Esophagus muscularis mucosa (tissue), 4 donors: Measurements from ENCODE around the gene TM4SF5. TPM values are rescaled to one million over a fixed set of nuclear protein-coding genes. Genes with fewer than 3 reads are reported as not detected.
A peak's percentile ranks its signal among the peaks of the same experiment; 100 is the strongest.

Experiments used
- DNase-seq: peaks from one replicate; pipeline ENCODE4 v3.0.0-alpha.2; 2017; ENCODE audit errors: extremely low spot score
- H3K27ac ChIP-seq, 4 donors: fragments of 200-600 bp; sonication (generic); replicated peaks in 1 of 4; 1 replicate in 3 of 4; 2 replicates in 1 of 4; pipeline ENCODE4 v1.5.1; 2016 to 2019; ENCODE audit warnings: mild to moderate bottlenecking in 1 of 4
- H3K27me3 ChIP-seq, 4 donors: fragments of 200-600 bp; sonication (generic); one replicate each; pipeline versions ENCODE4 v1.5.1 to v1.6.0; 2016 to 2019
- H3K36me3 ChIP-seq, 4 donors: fragments of 200-600 bp; sonication (generic); one replicate each; pipeline ENCODE4 v1.5.1; 2016 to 2019
- H3K4me1 ChIP-seq, 4 donors: fragments of 200-600 bp; sonication (generic); one replicate each; pipeline ENCODE4 v1.5.1; 2016 to 2019
- H3K4me3 ChIP-seq, 4 donors: fragments of 200-600 bp; sonication (generic); 1 replicate in 2 of 4; 2 replicates in 2 of 4; pipeline ENCODE4 v1.5.1; 2016 to 2019; ENCODE audit warnings: mild to moderate bottlenecking in 4 of 4, moderate library complexity in 1 of 4
- H3K9me3 ChIP-seq, 4 donors: fragments of 200-600 bp; sonication (generic); 1 replicate in 3 of 4; 2 replicates in 1 of 4; pipeline ENCODE4 v1.5.1; 2016 to 2019
- EP300 ChIP-seq: sonication (generic); formaldehyde crosslinking; IDR thresholded peaks from one replicate; pipeline ENCODE4 v1.6.1; 2017; ENCODE audit warnings: antibody characterized with exemption
- POLR2A ChIP-seq: fragments of 450-650 bp; IDR thresholded peaks from one replicate; pipeline ENCODE4 v1.6.1; 2017; ENCODE audit warnings: antibody characterized with exemption, moderate library complexity, mild to moderate bottlenecking, low read depth
- POLR2AphosphoS5 ChIP-seq, 2 donors: sonication (generic); formaldehyde crosslinking; IDR thresholded peaks; one replicate each; pipeline ENCODE4 v1.6.1; 2017; ENCODE audit warnings: antibody characterized with exemption in 2 of 2
- WGBS: methylation state at CpG from one replicate; pipeline ENCODE4 v1.1.5; 2018; 5-methylcytosine and 5-hydroxymethylcytosine counted together
- intact Hi-C: fragments of 100-400 bp; cut with DNase I; formaldehyde crosslinking; loops from one replicate; pipeline ENCODE4 v1.15.1; 2023
- total RNA-seq, 4 donors: library from RNA; depleted of rRNA; stranded (reverse); fragments of >200 nt; gene quantifications; one replicate each; pipeline versions ENCODE4 v1.1.0 to v1.2.1, GENCODE V29; 2016
- TF ChIP-seq, protein P1 (sequence below), 3 experiments: fragments of 200-600 bp in 2 of 3; fragments of 450-650 bp in 1 of 3; sonication (generic) in 2 of 3; IDR thresholded peaks; one replicate each; pipeline ENCODE4 v1.5.1; 2017 to 2019; ENCODE audit warnings: antibody characterized with exemption in 3 of 3, mild to moderate bottlenecking in 2 of 3, moderate library complexity in 1 of 3

The TM4SF5 gene
- total RNA-seq, 4 donors from 2014 or later: not detected

- H3K9me3 ChIP-seq: no peaks in the 10 kb centered on the region
- peaks cover 10 to 21% (median 19%) of the 10 kb centered on the region in 4 donors for H3K4me1 ChIP-seq
- peaks cover 0 to 2% (median 0%) of the 10 kb centered on the region in 4 donors for H3K36me3 ChIP-seq
- peak overlapping the region; percentile 70 to 75 (median 74) for H3K27ac ChIP-seq
- intact Hi-C loops: no loop called here
- 30% methylated on average over 24 of the region's 41 CpGs for WGBS
- peaks cover 0 to 2% (median 0%) of the 10 kb centered on the region in 4 donors for H3K27me3 ChIP-seq
- H3K4me3 ChIP-seq: peak overlapping the region; percentile 74 to 91 (median 88)
- TF ChIP-seq POLR2A (no peak), POLR2AphosphoS5 (IDR thresholded peaks at IDR 0.05) (no peak), EP300 (no peak)
- TF ChIP-seq, protein P1, sequence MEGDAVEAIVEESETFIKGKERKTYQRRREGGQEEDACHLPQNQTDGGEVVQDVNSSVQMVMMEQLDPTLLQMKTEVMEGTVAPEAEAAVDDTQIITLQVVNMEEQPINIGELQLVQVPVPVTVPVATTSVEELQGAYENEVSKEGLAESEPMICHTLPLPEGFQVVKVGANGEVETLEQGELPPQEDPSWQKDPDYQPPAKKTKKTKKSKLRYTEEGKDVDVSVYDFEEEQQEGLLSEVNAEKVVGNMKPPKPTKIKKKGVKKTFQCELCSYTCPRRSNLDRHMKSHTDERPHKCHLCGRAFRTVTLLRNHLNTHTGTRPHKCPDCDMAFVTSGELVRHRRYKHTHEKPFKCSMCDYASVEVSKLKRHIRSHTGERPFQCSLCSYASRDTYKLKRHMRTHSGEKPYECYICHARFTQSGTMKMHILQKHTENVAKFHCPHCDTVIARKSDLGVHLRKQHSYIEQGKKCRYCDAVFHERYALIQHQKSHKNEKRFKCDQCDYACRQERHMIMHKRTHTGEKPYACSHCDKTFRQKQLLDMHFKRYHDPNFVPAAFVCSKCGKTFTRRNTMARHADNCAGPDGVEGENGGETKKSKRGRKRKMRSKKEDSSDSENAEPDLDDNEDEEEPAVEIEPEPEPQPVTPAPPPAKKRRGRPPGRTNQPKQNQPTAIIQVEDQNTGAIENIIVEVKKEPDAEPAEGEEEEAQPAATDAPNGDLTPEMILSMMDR (IDR thresholded peaks at IDR 0.05): no peak
- DNase-seq: no peak
Measured at GRCh38 chr17:4738136-4739121, 33.3 kb upstream of the TM4SF5 start.

GRCh38 chr17:4739122-4740024, 32.3 kb upstream of the TM4SF5 start, which contains the start of the genes CXCL16 and ZMYND15:
TSS of gene CXCL16 (minus strand) at chr17:4739928. CDS start at chr17:4739339, 589 bp downstream.
TSS of gene ZMYND15 (plus strand) at chr17:4739833. CDS start at chr17:4740549, 716 bp downstream.
- intact Hi-C loops: no loop called here
- Histone ChIP-seq H3K27me3 (peaks cover 0 to 12% (median 2%) of the 10 kb centered on the region in 4 donors), H3K4me3 (peak within 1 kb of the TSS; percentile 74 to 91 (median 88)), H3K4me1 (peaks cover 10 to 19% (median 18%) of the 10 kb centered on the region in 4 donors), H3K27ac (peak within 1 kb of the TSS; percentile 70 to 75 (median 74)), H3K36me3 (no peaks in the 10 kb centered on the region), H3K9me3 (no peaks in the 10 kb centered on the region)
- TF ChIP-seq, protein P1 (IDR thresholded peaks at IDR 0.05): no peak
- peak in 1 of 2 donors; percentile 31 for TF ChIP-seq POLR2AphosphoS5 (IDR thresholded peaks at IDR 0.05)
- DNase-seq: no peak
- WGBS: 0% methylated on average over 44 of the region's 100 CpGs

DNA sequence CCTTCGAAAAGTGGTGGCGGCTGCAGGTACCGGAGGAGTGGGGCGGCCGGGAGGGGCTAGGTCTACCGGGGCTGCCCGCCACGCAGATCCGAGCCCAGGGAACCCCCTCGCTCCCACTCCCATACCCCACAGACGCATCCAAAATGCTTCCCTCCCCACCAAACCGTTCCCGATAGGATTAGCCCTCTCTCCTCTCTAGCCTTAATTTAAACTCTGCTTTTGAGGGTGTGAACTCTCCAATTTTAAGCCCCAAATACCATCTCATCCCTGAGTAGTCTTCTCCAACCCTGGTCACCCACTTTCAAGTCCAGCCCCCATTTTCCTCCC, 31.7 kb upstream of the TM4SF5 start:
- H3K9me3 ChIP-seq: no peaks in the 10 kb centered on the region
- intact Hi-C loops: no loop called here
- H3K27ac ChIP-seq: peak overlapping the region in 3 of 4 donors; percentile 74 to 75 (median 75)
- peak overlapping the region; percentile 74 to 91 (median 88) for H3K4me3 ChIP-seq
- peaks cover 0 to 18% (median 8%) of the 10 kb centered on the region in 4 donors for H3K27me3 ChIP-seq
- TF ChIP-seq, protein P1 (IDR thresholded peaks at IDR 0.05): no peak
- TF ChIP-seq POLR2AphosphoS5 (IDR thresholded peaks at IDR 0.05) (no peak), EP300 (no peak), POLR2A (no peak)
- H3K36me3 ChIP-seq: no peaks in the 10 kb centered on the region
- H3K4me1 ChIP-seq: peaks cover 10 to 22% (median 21%) of the 10 kb centered on the region in 4 donors
- 18% methylated on average over 12 of the region's 13 CpGs for WGBS
- DNase-seq: no peak

GRCh38 chr17:4740584-4740983, 31.1 kb upstream of the TM4SF5 start:
- peaks cover 10 to 28% (median 27%) of the 10 kb centered on the region in 4 donors for H3K4me1 ChIP-seq
- intact Hi-C loops: no loop called here
- WGBS: 96% methylated on average over 8 of the region's 8 CpGs
- no peaks in the 10 kb centered on the region for H3K36me3 ChIP-seq
- H3K27me3 ChIP-seq: peaks cover 0 to 24% (median 13%) of the 10 kb centered on the region in 4 donors
- DNase-seq: no peak
- TF ChIP-seq EP300 (no peak), POLR2A (no peak), POLR2AphosphoS5 (IDR thresholded peaks at IDR 0.05) (no peak)
- TF ChIP-seq, protein P1 (IDR thresholded peaks at IDR 0.05): no peak
- no peak overlapping the region for H3K4me3 ChIP-seq
- H3K27ac ChIP-seq: no peak overlapping the region
- no peaks in the 10 kb centered on the region for H3K9me3 ChIP-seq
